Thoracic aorta endothelial cell (primary cell): ENCODE results near the gene ACTR10. TPM values are rescaled to one million over a fixed set of nuclear protein-coding genes. Genes with fewer than 3 reads are reported as not detected.

Experiments used
- small RNA-seq: library from RNA; depleted of rRNA; stranded (forward); fragments of <200 nt; gene quantifications from one replicate; pipeline ENCODE3, GENCODE V24; 2012
- total RNA-seq: library from RNA; depleted of rRNA; stranded (reverse); fragments of >200 nt; gene quantifications from 2 replicates; pipeline ENCODE4 v1.2.3, GENCODE V29; 2012

Gene ACTR10
- 60.5 and 78.5 TPM in 2 replicates for total RNA-seq

GRCh38 chr14:58199726-58200479, at the start of gene ACTR10:
Gene ACTR10, plus strand, starts transcription at chr14:58200149. Its CDS starts 69 bp downstream, at chr14:58200218.

GRCh38 chr14:58152014-58152857, 47.7 kb upstream of the ACTR10 start, which contains the start of gene ARMH4:
Gene ARMH4, minus strand, starts transcription at chr14:58152213. Its CDS starts 12,855 bp downstream, at chr14:58139358.

GRCh38 chr14:58244556-58245387, 44.8 kb downstream of the ACTR10 start, which contains the start of gene PSMA3:
Gene PSMA3, plus strand, starts transcription at chr14:58244843. Its CDS starts 78 bp downstream, at chr14:58244921.

Small RNA genes within 50 kb of the gene (small RNA-seq; reads per million reads assigned to genes)
- gene RN7SL598P = not detected

Other genes with a start within 250 kb of the ACTR10 start
- gene ARMH4, start 47.9 kb upstream of the ACTR10 start, total RNA-seq = 1.4 and 1.9 TPM in 2 replicates
- gene PSMA3, start 44.7 kb downstream of the ACTR10 start, total RNA-seq = 244 and 248 TPM in 2 replicates
- gene ARID4A, start 98.4 kb downstream of the ACTR10 start, total RNA-seq = 17.5 and 20.7 TPM in 2 replicates
- gene TOMM20L, start 195.8 kb downstream of the ACTR10 start, total RNA-seq = not detected in 2 replicates
- 25.4 and 31.6 TPM in 2 replicates for gene TIMM9, start 227.4 kb downstream of the ACTR10 start, total RNA-seq
- 32.5 and 42.4 TPM in 2 replicates for gene KIAA0586, start 227.6 kb downstream of the ACTR10 start, total RNA-seq